ENCODE measurements around the gene SASS6. TPM values are rescaled to one million over a fixed set of nuclear protein-coding genes. Genes with fewer than 3 reads are reported as not detected.

SASS6 gene
- total RNA-seq, 1 experiment from 2014 or later, result 7.5 TPM

GRCh38 chr1:100076319-100076718 is 56.4 kb downstream of the SASS6 start:
- peaks cover 71% of the 10 kb centered on the region for H3K36me3 Mint-ChIP-seq (ENCODE audit: insufficient read depth, unreplicated experiment)
- H3K27ac Mint-ChIP-seq (ENCODE audit: low read depth, unreplicated experiment), result no peak overlapping the region
- no peaks in the 10 kb centered on the region for H3K27me3 Mint-ChIP-seq (ENCODE audit: insufficient read depth, unreplicated experiment)
- H3K4me3 Mint-ChIP-seq (ENCODE audit: unreplicated experiment), result no peak overlapping the region
- no peak for TF ChIP-seq CTCF (IDR thresholded peaks at IDR 0.05; ENCODE audit: unreplicated experiment)
- no peaks in the 10 kb centered on the region for H3K9me3 Mint-ChIP-seq (ENCODE audit: unreplicated experiment)
- no peaks in the 10 kb centered on the region for H3K4me1 Mint-ChIP-seq (ENCODE audit: insufficient read depth, unreplicated experiment)
- POLR2A ChIA-PET, result interaction anchor here (0.9 kb wide), 1 partner anchor 37 kb away, joined by 3 read pairs; no protein-coding TSS in a partner anchor
- intact Hi-C loops (cut with micrococcal nuclease), result no loop called here
- DNase-seq (ENCODE audit: unreplicated experiment), result no peak
- CTCF ChIA-PET, result interaction anchor here (0.6 kb wide), 1 partner anchor 174 kb away, joined by 3 read pairs; no protein-coding TSS in a partner anchor
- BruUV-seq (replicated peaks), result no TSS peak

DNA sequence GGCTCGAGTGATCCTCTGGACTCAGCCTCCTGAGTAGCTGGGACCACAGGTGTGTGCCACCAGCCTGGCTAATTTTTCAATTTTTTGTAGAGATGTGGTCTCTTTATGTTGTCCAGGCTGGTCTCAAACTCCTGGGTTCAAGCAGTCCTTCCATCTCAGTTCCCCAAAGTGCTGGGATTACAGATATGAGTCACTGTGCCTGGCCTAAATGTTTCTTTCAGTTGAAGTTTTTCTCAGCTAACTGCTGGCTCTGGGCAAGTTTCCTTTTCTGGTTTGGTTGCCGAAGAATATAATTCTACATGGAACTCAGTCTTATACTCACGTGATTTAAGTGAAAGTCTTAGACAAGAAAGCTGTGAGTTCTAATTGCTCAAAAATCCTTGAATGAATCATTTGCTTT is 57.0 kb downstream of the SASS6 start:
- no peak for DNase-seq (ENCODE audit: unreplicated experiment)
- no peaks in the 10 kb centered on the region for H3K4me1 Mint-ChIP-seq (ENCODE audit: insufficient read depth, unreplicated experiment)
- H3K4me3 Mint-ChIP-seq (ENCODE audit: unreplicated experiment), result no peak overlapping the region
- H3K27ac Mint-ChIP-seq (ENCODE audit: low read depth, unreplicated experiment), result no peak overlapping the region
- H3K27me3 Mint-ChIP-seq (ENCODE audit: insufficient read depth, unreplicated experiment), result no peaks in the 10 kb centered on the region
- CTCF ChIA-PET, result interaction anchor here (0.6 kb wide), 1 partner anchor 316 kb away, joined by 3 read pairs; no protein-coding TSS in a partner anchor
- H3K36me3 Mint-ChIP-seq (ENCODE audit: insufficient read depth, unreplicated experiment), result peaks cover 76% of the 10 kb centered on the region
- intact Hi-C loops (cut with micrococcal nuclease), result no loop called here
- TF ChIP-seq CTCF (IDR thresholded peaks at IDR 0.05; ENCODE audit: unreplicated experiment), result no peak
- no peaks in the 10 kb centered on the region for H3K9me3 Mint-ChIP-seq (ENCODE audit: unreplicated experiment)
- POLR2A ChIA-PET, result interaction anchor here (0.9 to 1.1 kb wide), 2 partner anchors 11 to 36 kb away, joined by 3 to 5 read pairs; no protein-coding TSS in a partner anchor
- BruUV-seq (replicated peaks), result no TSS peak

- Mint-ChIP-seq H3K36me3 (ENCODE audit: insufficient read depth, unreplicated experiment) (peaks cover 73% of the 10 kb centered on the region), H3K4me3 (ENCODE audit: unreplicated experiment) (no peak overlapping the region), H3K27me3 (ENCODE audit: insufficient read depth, unreplicated experiment) (no peaks in the 10 kb centered on the region), H3K4me1 (ENCODE audit: insufficient read depth, unreplicated experiment) (peaks cover 4% of the 10 kb centered on the region), H3K27ac (ENCODE audit: low read depth, unreplicated experiment) (no peak overlapping the region), H3K9me3 (ENCODE audit: unreplicated experiment) (no peaks in the 10 kb centered on the region)
- POLR2A ChIA-PET, result interaction anchor here (0.7 to 1.1 kb wide), 2 partner anchors 10 to 19 kb away, joined by 3 to 5 read pairs; no protein-coding TSS in a partner anchor
- intact Hi-C loops (cut with micrococcal nuclease), result no loop called here
- no peak for TF ChIP-seq CTCF (IDR thresholded peaks at IDR 0.05; ENCODE audit: unreplicated experiment)
- CTCF ChIA-PET, result no interaction called here
- BruUV-seq (replicated peaks), result no TSS peak
- DNase-seq (ENCODE audit: unreplicated experiment), result no peak
Measured at GRCh38 chr1:100074604-100075395, 57.9 kb downstream of the SASS6 start.

DNA sequence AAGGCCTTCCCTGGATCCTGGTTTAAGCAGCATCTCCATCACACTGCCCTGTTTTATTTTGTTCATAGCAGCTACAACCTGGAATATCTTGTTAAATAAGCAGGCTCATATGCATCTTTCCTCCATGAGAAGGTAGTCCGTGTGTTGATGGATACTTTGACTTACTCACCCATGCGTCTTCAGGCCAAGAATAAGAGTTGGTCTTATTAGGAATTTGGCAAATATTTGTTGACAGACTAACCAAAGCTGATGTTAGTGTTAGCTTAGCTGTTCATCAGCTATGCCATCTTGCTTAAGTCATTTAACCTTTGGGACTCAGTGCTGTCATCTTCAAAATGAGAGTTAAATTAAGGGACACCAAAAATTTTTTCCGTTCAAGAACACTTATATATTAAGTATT is 59.2 kb downstream of the SASS6 start:
- peaks cover 5% of the 10 kb centered on the region for H3K4me1 Mint-ChIP-seq (ENCODE audit: insufficient read depth, unreplicated experiment)
- no peaks in the 10 kb centered on the region for H3K27me3 Mint-ChIP-seq (ENCODE audit: insufficient read depth, unreplicated experiment)
- intact Hi-C loops (cut with micrococcal nuclease), result no loop called here
- no peak overlapping the region for H3K27ac Mint-ChIP-seq (ENCODE audit: low read depth, unreplicated experiment)
- no peak for DNase-seq (ENCODE audit: unreplicated experiment)
- ChIA-PET CTCF (interaction anchor here (1.2 kb wide), 1 partner anchor 10 kb away, joined by 5 read pairs; no protein-coding TSS in a partner anchor), POLR2A (no interaction called here)
- H3K9me3 Mint-ChIP-seq (ENCODE audit: unreplicated experiment), result no peaks in the 10 kb centered on the region
- no peak for TF ChIP-seq CTCF (IDR thresholded peaks at IDR 0.05; ENCODE audit: unreplicated experiment)
- H3K4me3 Mint-ChIP-seq (ENCODE audit: unreplicated experiment), result no peak overlapping the region
- BruUV-seq (replicated peaks), result no TSS peak
- H3K36me3 Mint-ChIP-seq (ENCODE audit: insufficient read depth, unreplicated experiment), result peaks cover 68% of the 10 kb centered on the region

All from MCF 10A (cell line).